GM23338 (cell line): ENCODE results near the gene ZDHHC3. TPM values are rescaled to one million over a fixed set of nuclear protein-coding genes. Genes with fewer than 3 reads are reported as not detected.
"Not testable (repeated sequence)": the region's sequence is repeated elsewhere in the genome, so short reads cannot be mapped to it uniquely, and the experiment has no call there.

ENCODE experiments used
- ATAC-seq: fragments of 200-7000 bp; cut with Tn5 transposase; 3 replicates; pipeline ENCODE4 v1.9.1; 2020
- DNase-seq: peaks from one replicate; pipeline ENCODE4 v3.0.0-alpha.2; 2015; ENCODE audit warnings: low spot score
- H2AFZ ChIP-seq: fragments of 200-600 bp; sonication (generic); 2 replicates; pipeline ENCODE4 v1.8.0; 2016; ENCODE audit warnings: antibody characterized with exemption, mild to moderate bottlenecking, moderate library complexity
- H3F3A ChIP-seq: fragments of 200-600 bp; sonication (generic); replicated peaks from 2 replicates; pipeline ENCODE4 v1.8.0; 2017; ENCODE audit warnings: antibody characterized with exemption, mixed run types, low read depth
- H3K27ac ChIP-seq: fragments of 200-600 bp; sonication (generic); 2 replicates; pipeline ENCODE4 v1.6.1; 2016; ENCODE audit warnings: low read depth
- H3K27me3 ChIP-seq: fragments of 200-600 bp; sonication (generic); 2 replicates; pipeline ENCODE4 v1.8.0; 2016; ENCODE audit warnings: mild to moderate bottlenecking, mixed run types, moderate library complexity; ENCODE audit not compliant: insufficient read depth
- H3K36me3 ChIP-seq: fragments of 200-600 bp; sonication (generic); 2 replicates; pipeline ENCODE4 v1.8.0; 2016; ENCODE audit warnings: mild to moderate bottlenecking; ENCODE audit not compliant: insufficient read depth
- H3K4me1 ChIP-seq: fragments of 200-600 bp; sonication (generic); 2 replicates; pipeline ENCODE4 v1.8.0; 2016; ENCODE audit warnings: mild to moderate bottlenecking, moderate library complexity; ENCODE audit not compliant: insufficient read depth
- H3K4me2 ChIP-seq: fragments of 200-600 bp; sonication (generic); 2 replicates; pipeline ENCODE4 v1.7.1; 2017; ENCODE audit warnings: mixed run types
- H3K4me3 ChIP-seq: fragments of 200-600 bp; sonication (generic); 2 replicates; pipeline ENCODE4 v1.6.1; 2016; ENCODE audit warnings: mixed run types
- H3K79me2 ChIP-seq: fragments of 200-600 bp; sonication (generic); replicated peaks from 2 replicates; pipeline ENCODE4 v1.8.0; 2017; ENCODE audit warnings: mild to moderate bottlenecking; ENCODE audit not compliant: insufficient read depth
- H3K9me2 ChIP-seq: fragments of 200-600 bp; sonication (generic); 2 replicates; pipeline ENCODE4 v1.8.0; 2017; ENCODE audit not compliant: insufficient read depth
- H4K20me1 ChIP-seq: fragments of 200-600 bp; sonication (generic); replicated peaks from 2 replicates; pipeline ENCODE4 v1.8.0; 2017; ENCODE audit warnings: mild to moderate bottlenecking; ENCODE audit not compliant: insufficient read depth
- H3K27ac Mint-ChIP-seq: 2 replicates; pipeline ENCODE4 v1.8.0; 2020; ENCODE audit warnings: inconsistent platforms, mild to moderate bottlenecking, moderate library complexity, mixed read lengths
- H3K27me3 Mint-ChIP-seq: 3 replicates; pipeline ENCODE4 v1.8.0; 2022; ENCODE audit warnings: low read depth, mild to moderate bottlenecking, moderate library complexity, mixed read lengths, inconsistent platforms; ENCODE audit not compliant: insufficient read depth, poor library complexity
- H3K36me3 Mint-ChIP-seq: 3 replicates; pipeline ENCODE4 v1.8.0; 2021; ENCODE audit warnings: low read depth, mild to moderate bottlenecking, inconsistent platforms, moderate library complexity, mixed read lengths
- H3K4me1 Mint-ChIP-seq: 3 replicates; pipeline ENCODE4 v1.8.0; 2020; ENCODE audit warnings: mild to moderate bottlenecking, inconsistent platforms, mixed read lengths
- H3K4me3 Mint-ChIP-seq: 3 replicates; pipeline ENCODE4 v1.8.0; 2021; ENCODE audit warnings: moderate library complexity, mild to moderate bottlenecking, inconsistent platforms, mixed read lengths
- H3K9me3 Mint-ChIP-seq: 3 replicates; pipeline ENCODE4 v1.8.0; 2020; ENCODE audit warnings: moderate library complexity, mild to moderate bottlenecking, inconsistent platforms, mixed read lengths
- CTCF ChIP-seq, 2 experiments: fragments of 200-600 bp in 1 of 2; sonication (generic) in 1 of 2; conservative IDR thresholded peaks; 2 replicates each; pipeline versions ENCODE4 v1.5.1 to v1.6.1; 2016 to 2017; ENCODE audit warnings: antibody characterized with exemption in 2 of 2, low read depth in 2 of 2, mild to moderate bottlenecking in 2 of 2, moderate library complexity in 1 of 2
- NANOG ChIP-seq: IDR thresholded peaks from 2 replicates; pipeline ENCODE4 v1.6.1; 2016; ENCODE audit warnings: antibody characterized with exemption, borderline replicate concordance
- STAT1 ChIP-seq: IDR thresholded peaks from one replicate; pipeline ENCODE4 v1.6.1; 2016; ENCODE audit warnings: antibody characterized with exemption; ENCODE audit not compliant: unreplicated experiment
- ZNF331 ChIP-seq: fragments of 250-450 bp; sonication (Bioruptor Pico); IDR thresholded peaks from 2 replicates; pipeline ENCODE4 v1.5.0; 2020; ENCODE audit warnings: low read depth, mild to moderate bottlenecking, moderate library complexity
- polyA plus RNA-seq: library from polyadenylated mRNA; unstranded; fragments of >200 nt; fragmentation: Nextera tagmentation; extraction: Ambion mirVana; gene quantifications from 2 replicates; pipeline ENCODE4 v1.2.1, GENCODE V29; 2016
- total RNA-seq: library from RNA; depleted of rRNA; stranded (reverse); fragments of >200 nt; shearing (Covaris generic); gene quantifications from 2 replicates; pipeline ENCODE4 v1.2.3, GENCODE V29; 2014

ZDHHC3 gene
- total and polyA plus RNA-seq, 2 experiments from 2014 or later: 28.9 to 84.2 TPM

GRCh38 chr3:44988073-44988472 is 12.1 kb upstream of the ZDHHC3 start:
- H3K36me3 Mint-ChIP-seq: peaks cover 82% of the 10 kb centered on the region

GRCh38 chr3:44987332-44987731 is 11.4 kb upstream of the ZDHHC3 start:
- no peak for ATAC-seq

More at GRCh38 chr3:44988073-44988472, 12.1 kb upstream of the ZDHHC3 start:
- peaks cover 12% of the 10 kb centered on the region; the same call in 1 of the 2 replicates for H3K36me3 ChIP-seq
- 0 out of 2 replicates have a peak, but pooled peaks cover 4% of the 10 kb centered on the region for H3F3A ChIP-seq
- no peak overlapping the region for H2AFZ ChIP-seq
- Mint-ChIP-seq H3K4me3 (no peak overlapping the region), H3K27me3 (peaks cover 3% of the 10 kb centered on the region), H3K9me3 (peaks cover 24% of the 10 kb centered on the region), H3K27ac (no peak overlapping the region), H3K4me1 (peaks cover 25% of the 10 kb centered on the region)
- no peak for ATAC-seq
- peaks cover 4% of the 10 kb centered on the region; the same call in 1 of the 2 replicates for H3K9me2 ChIP-seq
- no peak overlapping the region for H3K4me3 ChIP-seq
- peak; percentile 47 for DNase-seq
- no peaks in the 10 kb centered on the region for H3K27me3 ChIP-seq
- peaks cover 33% of the 10 kb centered on the region for H4K20me1 ChIP-seq
- TF ChIP-seq STAT1 (no peak), CTCF (conservative IDR thresholded peaks at IDR 0.05; ENCODE audit: low read depth in 2 of 2) (peak in 1 of 2 experiments; percentile 55; a peak in 2 of 4 replicates)
- H3K4me1 ChIP-seq: peaks cover 11% of the 10 kb centered on the region
- H3K79me2 ChIP-seq: peaks cover 78% of the 10 kb centered on the region
- H3K27ac ChIP-seq: no peak overlapping the region
- H3K4me2 ChIP-seq: no peak overlapping the region

GRCh38 chr3:44986330-44986729 is 10.4 kb upstream of the ZDHHC3 start:
- H4K20me1 ChIP-seq: peaks cover 40% of the 10 kb centered on the region
- peaks cover 12% of the 10 kb centered on the region; the same call in 1 of the 2 replicates for H3K36me3 ChIP-seq
- not testable (repeated sequence) for H3K27me3 ChIP-seq, H3K27ac ChIP-seq, H3K27me3 Mint-ChIP-seq, H3F3A ChIP-seq, H3K4me3 Mint-ChIP-seq, H3K4me3 ChIP-seq, DNase-seq, H3K9me2 ChIP-seq, H3K4me1 ChIP-seq, H3K27ac Mint-ChIP-seq, ATAC-seq, H3K4me2 ChIP-seq, H2AFZ ChIP-seq
- peaks cover 73% of the 10 kb centered on the region for H3K36me3 Mint-ChIP-seq
- H3K79me2 ChIP-seq: peaks cover 92% of the 10 kb centered on the region
- peaks cover 20% of the 10 kb centered on the region for H3K4me1 Mint-ChIP-seq
- peaks cover 24% of the 10 kb centered on the region for H3K9me3 Mint-ChIP-seq

More at GRCh38 chr3:44987332-44987731, 11.4 kb upstream of the ZDHHC3 start:
- Histone ChIP-seq H2AFZ (no peak overlapping the region), H3K4me2 (no peak overlapping the region), H3K9me2 (peaks cover 4% of the 10 kb centered on the region; the same call in 1 of the 2 replicates), H3K4me3 (no peak overlapping the region), H3K36me3 (peaks cover 12% of the 10 kb centered on the region; the same call in 1 of the 2 replicates), H3K79me2 (peaks cover 82% of the 10 kb centered on the region), H3K27ac (no peak overlapping the region), H3F3A (0 out of 2 replicates have a peak, but pooled peaks cover 4% of the 10 kb centered on the region), H4K20me1 (peaks cover 38% of the 10 kb centered on the region), H3K27me3 (no peaks in the 10 kb centered on the region), H3K4me1 (peaks cover 8% of the 10 kb centered on the region)
- Mint-ChIP-seq H3K4me1 (peaks cover 20% of the 10 kb centered on the region), H3K4me3 (no peak overlapping the region), H3K27ac (no peak overlapping the region), H3K36me3 (peaks cover 77% of the 10 kb centered on the region), H3K9me3 (peaks cover 24% of the 10 kb centered on the region), H3K27me3 (peaks cover 3% of the 10 kb centered on the region)
- no peak for DNase-seq
- no peak for TF ChIP-seq ZNF331
- TF ChIP-seq NANOG: no peak
